Endodermal cell (in vitro differentiated cells): ENCODE measurements around the gene AMPD1. TPM values are rescaled to one million over a fixed set of nuclear protein-coding genes. Genes with fewer than 3 reads are reported as not detected.

ENCODE experiments used
- DNase-seq: peaks from one replicate; pipeline ENCODE4 v3.0.0-alpha.2; 2017
- H3K27ac ChIP-seq: 2 replicates; pipeline ENCODE4 v1.5.1; 2013; ENCODE audit warnings: mild to moderate bottlenecking, low read depth, low read length, moderate library complexity
- H3K27me3 ChIP-seq: 2 replicates; pipeline ENCODE4 v1.6.1; 2013; ENCODE audit warnings: mild to moderate bottlenecking, low read length, moderate library complexity; ENCODE audit not compliant: insufficient read depth, control insufficient read depth, poor library complexity, severe bottlenecking
- H3K36me3 ChIP-seq: 2 replicates; pipeline ENCODE4 v1.7.0; 2013; ENCODE audit warnings: mild to moderate bottlenecking, low read length, moderate library complexity; ENCODE audit not compliant: control insufficient read depth, insufficient read depth
- H3K4me1 ChIP-seq: one replicate; pipeline ENCODE4 v1.7.0; 2013; ENCODE audit warnings: low read length; ENCODE audit not compliant: control insufficient read depth, insufficient read depth
- H3K4me3 ChIP-seq: 2 replicates; pipeline ENCODE4 v1.5.1; 2013; ENCODE audit warnings: mild to moderate bottlenecking, low read length, moderate library complexity
- H3K9ac ChIP-seq: 2 replicates; pipeline ENCODE4 v1.6.1; 2013; ENCODE audit warnings: mild to moderate bottlenecking, low read length, moderate library complexity; ENCODE audit not compliant: poor library complexity, severe bottlenecking; ENCODE audit errors: extremely low read depth
- H3K9me3 ChIP-seq: 2 replicates; pipeline ENCODE4 v1.6.1; 2013; ENCODE audit warnings: mild to moderate bottlenecking, low read length, moderate library complexity; ENCODE audit not compliant: control insufficient read depth
- H3K27ac Mint-ChIP-seq: 2 replicates; pipeline ENCODE4 v1.8.0; 2020; ENCODE audit warnings: mixed read lengths
- H3K27me3 Mint-ChIP-seq: 2 replicates; pipeline ENCODE4 v1.8.0; 2021; ENCODE audit warnings: mild to moderate bottlenecking, mixed read lengths; ENCODE audit not compliant: insufficient read depth
- H3K36me3 Mint-ChIP-seq: 2 replicates; pipeline ENCODE4 v1.8.0; 2020; ENCODE audit warnings: low read depth, mixed read lengths
- H3K4me1 Mint-ChIP-seq: 2 replicates; pipeline ENCODE4 v1.8.0; 2020; ENCODE audit warnings: mixed read lengths
- H3K4me3 Mint-ChIP-seq: 2 replicates; pipeline ENCODE4 v1.8.0; 2020; ENCODE audit warnings: mild to moderate bottlenecking, moderate library complexity, mixed read lengths
- H3K9me3 Mint-ChIP-seq: 2 replicates; pipeline ENCODE4 v1.8.0; 2020; ENCODE audit warnings: mild to moderate bottlenecking, mixed read lengths
- WGBS, 2 experiments: methylation state at CpG; one replicate each; pipeline versions ENCODE4 v1.1.5 to v1.1.7; 2013; ENCODE audit warnings: missing lambda C conversion rate in 2 of 2, mixed read lengths in 1 of 2; ENCODE audit not compliant: insufficient coverage in 1 of 2, insufficient read length in 1 of 2; 5-methylcytosine and 5-hydroxymethylcytosine counted together
- total RNA-seq, 2 donors: library from RNA; stranded (reverse); fragmentation: NEBNext Ultra II Directional in 1 of 2; extraction: Animal tissue kit (Norgen Biotek cat#: 25700) in 1 of 2; gene quantifications; 2 replicates in 1 of 2; 3 replicates in 1 of 2; pipeline ENCODE4 v1.2.1, GENCODE V29; 2021
- TF ChIP-seq, protein P1 (sequence below): fragments of 200-600 bp; sonication (generic); conservative IDR thresholded peaks from 2 replicates; pipeline ENCODE4 v1.5.0; 2021; ENCODE audit warnings: antibody characterized with exemption, mild to moderate bottlenecking

The AMPD1 gene
- total RNA-seq, 2 donors from 2014 or later: not detected

- Mint-ChIP-seq H3K27ac (no peak overlapping the region), H3K36me3 (peaks cover 58% of the 10 kb centered on the region), H3K4me1 (peaks cover 9% of the 10 kb centered on the region), H3K27me3 (no peaks in the 10 kb centered on the region), H3K9me3 (no peaks in the 10 kb centered on the region), H3K4me3 (no peak overlapping the region)
- H3K4me3 ChIP-seq: no peak overlapping the region
- 90% methylated on average over 4 of the region's 4 CpGs; no CpG with 5 or more reads in 1 of the 2 experiments for WGBS, 2 experiments
- H3K36me3 ChIP-seq: peaks cover 80% of the 10 kb centered on the region
- H3K9me3 ChIP-seq: no peaks in the 10 kb centered on the region
- peaks cover 5% of the 10 kb centered on the region for H3K4me1 ChIP-seq
- no peak for DNase-seq
- H3K27ac ChIP-seq: no peak overlapping the region
- TF ChIP-seq, protein P1, sequence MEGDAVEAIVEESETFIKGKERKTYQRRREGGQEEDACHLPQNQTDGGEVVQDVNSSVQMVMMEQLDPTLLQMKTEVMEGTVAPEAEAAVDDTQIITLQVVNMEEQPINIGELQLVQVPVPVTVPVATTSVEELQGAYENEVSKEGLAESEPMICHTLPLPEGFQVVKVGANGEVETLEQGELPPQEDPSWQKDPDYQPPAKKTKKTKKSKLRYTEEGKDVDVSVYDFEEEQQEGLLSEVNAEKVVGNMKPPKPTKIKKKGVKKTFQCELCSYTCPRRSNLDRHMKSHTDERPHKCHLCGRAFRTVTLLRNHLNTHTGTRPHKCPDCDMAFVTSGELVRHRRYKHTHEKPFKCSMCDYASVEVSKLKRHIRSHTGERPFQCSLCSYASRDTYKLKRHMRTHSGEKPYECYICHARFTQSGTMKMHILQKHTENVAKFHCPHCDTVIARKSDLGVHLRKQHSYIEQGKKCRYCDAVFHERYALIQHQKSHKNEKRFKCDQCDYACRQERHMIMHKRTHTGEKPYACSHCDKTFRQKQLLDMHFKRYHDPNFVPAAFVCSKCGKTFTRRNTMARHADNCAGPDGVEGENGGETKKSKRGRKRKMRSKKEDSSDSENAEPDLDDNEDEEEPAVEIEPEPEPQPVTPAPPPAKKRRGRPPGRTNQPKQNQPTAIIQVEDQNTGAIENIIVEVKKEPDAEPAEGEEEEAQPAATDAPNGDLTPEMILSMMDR: no peak
- H3K9ac ChIP-seq: no peak overlapping the region
- no peaks in the 10 kb centered on the region for H3K27me3 ChIP-seq
These were observed 17.6 kb upstream of the AMPD1 start for GRCh38 chr1:114712977-114713376.

DNA sequence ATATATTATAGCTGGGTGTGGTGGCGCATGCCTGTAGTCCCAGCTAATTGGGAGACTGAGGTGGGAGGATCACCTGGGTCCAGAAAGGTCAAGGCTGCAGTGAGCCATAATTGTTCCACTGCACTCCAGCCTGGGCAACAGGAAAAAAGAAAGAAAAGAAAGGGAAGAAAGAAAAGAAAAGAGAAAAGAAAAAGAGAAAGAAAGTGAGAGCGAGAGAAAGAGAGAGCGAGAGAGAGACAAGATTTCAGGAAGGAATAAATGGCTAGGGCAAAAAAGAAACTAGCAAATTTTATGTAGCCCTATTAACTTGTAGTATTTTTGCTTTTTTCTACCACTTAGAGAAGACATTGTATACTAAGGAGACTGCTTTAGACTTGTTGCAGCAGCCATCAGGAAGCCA lies 15.0 kb upstream of the AMPD1 start:
- H3K36me3 Mint-ChIP-seq: peaks cover 62% of the 10 kb centered on the region
- no peak overlapping the region for H3K27ac ChIP-seq
- no peaks in the 10 kb centered on the region for H3K9me3 Mint-ChIP-seq
- no peak overlapping the region for H3K9ac ChIP-seq
- TF ChIP-seq, protein P1: no peak
- H3K4me1 ChIP-seq: no peaks in the 10 kb centered on the region
- no peak overlapping the region for H3K27ac Mint-ChIP-seq
- WGBS, 2 experiments: 94 to 98% methylated on average over 2 to 3 of the region's 3 CpGs
- no peaks in the 10 kb centered on the region for H3K27me3 ChIP-seq
- DNase-seq: no peak
- H3K9me3 ChIP-seq: no peaks in the 10 kb centered on the region
- H3K27me3 Mint-ChIP-seq: no peaks in the 10 kb centered on the region
- peaks cover 88% of the 10 kb centered on the region for H3K36me3 ChIP-seq
- no peaks in the 10 kb centered on the region for H3K4me1 Mint-ChIP-seq
- H3K4me3 Mint-ChIP-seq: no peak overlapping the region
- H3K4me3 ChIP-seq: no peak overlapping the region

- H3K36me3 ChIP-seq: peaks cover 81% of the 10 kb centered on the region
- Mint-ChIP-seq H3K36me3 (peaks cover 48% of the 10 kb centered on the region), H3K4me3 (no peak overlapping the region), H3K9me3 (no peaks in the 10 kb centered on the region), H3K27me3 (no peaks in the 10 kb centered on the region), H3K27ac (no peak overlapping the region), H3K4me1 (no peaks in the 10 kb centered on the region)
- no peak for DNase-seq
- TF ChIP-seq, protein P1: no peak
- no peaks in the 10 kb centered on the region for H3K4me1 ChIP-seq
- H3K27ac ChIP-seq: no peak overlapping the region
- WGBS, 2 experiments: 93 to 100% methylated on average over 2 of the region's 2 CpGs
- no peak overlapping the region for H3K9ac ChIP-seq
- no peaks in the 10 kb centered on the region for H3K9me3 ChIP-seq
- H3K27me3 ChIP-seq: no peaks in the 10 kb centered on the region
- no peak overlapping the region for H3K4me3 ChIP-seq
These were observed 12.3 kb upstream of the AMPD1 start for GRCh38 chr1:114707604-114708003.
